DMS153 (cell line): Measurements from ENCODE around the gene MICAL2.

Source experiments
- DNase-seq: peaks from one replicate; lab custom pipeline; 2025; lab: John Stamatoyannopoulos, UW

The MICAL2 gene

GRCh38 chr11:12110201-12110713 lies at the start of gene MICAL2:
Gene MICAL2, plus strand, starts transcription at chr11:12110590. Its CDS starts 51,566 bp downstream, at chr11:12162156.
- peak; percentile 68 for DNase-seq

- no peak for DNase-seq
Measured at GRCh38 chr11:12061851-12062560, 48.4 kb upstream of the MICAL2 start.

- DNase-seq = no peak
Measured at GRCh38 chr11:12063251-12063650, 47.1 kb upstream of the MICAL2 start.

- DNase-seq = no peak
Measured at GRCh38 chr11:12064136-12064953, 46.0 kb upstream of the MICAL2 start.

GRCh38 chr11:12064954-12065280 lies 45.5 kb upstream of the MICAL2 start:
- DNase-seq = no peak

GRCh38 chr11:12066056-12066798 lies 44.2 kb upstream of the MICAL2 start:
- DNase-seq = peak; percentile 19

GRCh38 chr11:12066799-12067508 lies 43.4 kb upstream of the MICAL2 start:
- peak; percentile 56 for DNase-seq

GRCh38 chr11:12067796-12068357 lies 42.5 kb upstream of the MICAL2 start:
- no peak for DNase-seq

- DNase-seq = no peak
Measured at GRCh38 chr11:12069066-12069676, 41.2 kb upstream of the MICAL2 start.

- no peak for DNase-seq
Measured at GRCh38 chr11:12070446-12071267, 39.7 kb upstream of the MICAL2 start.

GRCh38 chr11:12071574-12071973 lies 38.8 kb upstream of the MICAL2 start:
- DNase-seq = no peak

- DNase-seq = no peak
Measured at GRCh38 chr11:12073436-12073835, 37.0 kb upstream of the MICAL2 start.

GRCh38 chr11:12073886-12074285 lies 36.5 kb upstream of the MICAL2 start:
- DNase-seq = no peak

GRCh38 chr11:12074529-12075195 lies 35.7 kb upstream of the MICAL2 start:
- DNase-seq = no peak

GRCh38 chr11:12075291-12075690 lies 35.1 kb upstream of the MICAL2 start:
- DNase-seq = no peak

GRCh38 chr11:12075822-12076821 lies 34.3 kb upstream of the MICAL2 start:
- no peak for DNase-seq

- no peak for DNase-seq
Measured at GRCh38 chr11:12076840-12077534, 33.4 kb upstream of the MICAL2 start.
